HG03039 (cell line): Measurements from ENCODE around the gene DRC3.
"Not testable (repeated sequence)": the region's sequence is repeated elsewhere in the genome, so short reads cannot be mapped to it uniquely, and the experiment has no call there.

Experiments
- ATAC-seq: cut with Tn5 transposase; IDR thresholded peaks from one replicate; pipeline ENCODE4 v1.9.1; 2021; ENCODE audit warnings: mild to moderate bottlenecking, moderate library complexity; ENCODE audit not compliant: unreplicated experiment

The DRC3 gene

DNA sequence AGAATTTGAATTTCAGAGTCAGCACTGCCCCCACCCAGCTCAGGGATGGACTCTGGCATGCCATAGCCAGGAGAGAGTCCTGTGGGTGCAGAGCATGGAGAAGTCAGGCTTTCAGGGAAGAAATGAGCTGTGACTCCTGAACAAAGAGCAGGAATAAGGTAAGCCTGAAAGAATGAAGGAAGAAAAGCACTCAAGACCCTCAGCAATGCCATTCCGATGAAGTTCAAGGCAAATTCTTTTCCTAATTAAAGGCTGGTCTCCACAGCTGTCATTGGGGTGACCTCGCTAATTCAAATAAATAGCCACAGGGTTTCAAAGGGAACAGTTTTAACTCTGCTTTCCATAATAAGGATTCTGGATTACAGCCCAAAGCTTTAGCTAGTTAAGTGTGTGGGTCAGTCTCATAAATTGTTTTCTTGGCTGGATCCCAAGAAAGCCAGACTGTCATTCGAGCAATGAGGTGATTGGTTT is 32.2 kb upstream of the DRC3 start:
- no peak for ATAC-seq

DNA sequence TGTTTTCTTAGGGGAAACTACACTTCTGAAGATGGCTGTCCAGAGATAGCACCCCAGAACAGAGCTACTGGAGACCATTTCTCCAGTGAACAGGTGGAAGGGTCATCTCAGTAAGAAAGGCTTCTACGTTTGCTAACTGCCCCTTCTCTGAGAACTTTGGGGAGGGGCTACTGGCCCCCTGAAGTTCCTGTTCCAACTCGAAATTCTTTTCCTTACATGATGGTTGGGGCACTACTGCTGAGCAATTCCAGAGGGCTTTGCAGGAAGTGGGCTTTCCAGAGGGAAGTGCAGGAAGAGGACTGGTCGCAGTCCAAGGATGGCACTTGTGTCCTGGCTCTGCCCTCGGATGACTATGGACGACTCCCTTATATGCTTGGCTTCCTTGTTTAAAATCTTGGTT is 31.6 kb upstream of the DRC3 start:
- ATAC-seq = no peak

GRCh38 chr17:17942846-17943245 is 29.8 kb upstream of the DRC3 start:
- ATAC-seq = no peak

DNA sequence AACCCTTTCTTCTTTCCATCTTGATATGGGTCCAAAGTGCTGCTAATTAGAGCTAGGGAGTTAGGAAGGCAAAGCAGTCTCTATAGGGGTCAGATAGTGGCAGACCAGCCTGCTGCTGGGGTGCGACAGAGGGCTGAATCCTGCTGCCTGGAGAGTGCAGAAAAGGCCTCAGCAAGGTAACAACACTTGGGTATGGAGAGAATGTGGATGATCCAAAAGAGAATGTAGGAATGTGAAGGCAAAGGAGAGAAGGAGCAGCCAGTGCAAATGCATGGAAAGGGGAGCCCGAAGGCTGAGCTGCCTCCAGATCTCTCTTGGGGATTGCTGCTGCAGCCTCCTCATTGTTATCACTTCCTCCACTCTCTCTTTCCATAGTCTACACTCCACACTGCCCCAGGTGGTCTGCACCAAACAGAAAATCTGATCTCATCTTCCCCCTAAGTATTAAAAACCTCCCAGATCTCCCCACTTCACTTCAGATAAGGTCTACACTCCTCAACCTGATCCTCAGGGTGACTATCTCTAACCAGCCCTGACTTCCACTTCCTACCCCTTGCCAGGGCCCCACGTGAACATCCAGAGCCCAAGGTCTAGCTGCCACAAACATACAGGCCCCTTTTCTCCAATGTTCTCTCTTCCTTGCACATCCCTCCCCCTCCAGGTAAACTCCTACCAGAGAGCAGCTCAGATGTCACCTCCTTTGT is 29.2 kb upstream of the DRC3 start:
- ATAC-seq = no peak

DNA sequence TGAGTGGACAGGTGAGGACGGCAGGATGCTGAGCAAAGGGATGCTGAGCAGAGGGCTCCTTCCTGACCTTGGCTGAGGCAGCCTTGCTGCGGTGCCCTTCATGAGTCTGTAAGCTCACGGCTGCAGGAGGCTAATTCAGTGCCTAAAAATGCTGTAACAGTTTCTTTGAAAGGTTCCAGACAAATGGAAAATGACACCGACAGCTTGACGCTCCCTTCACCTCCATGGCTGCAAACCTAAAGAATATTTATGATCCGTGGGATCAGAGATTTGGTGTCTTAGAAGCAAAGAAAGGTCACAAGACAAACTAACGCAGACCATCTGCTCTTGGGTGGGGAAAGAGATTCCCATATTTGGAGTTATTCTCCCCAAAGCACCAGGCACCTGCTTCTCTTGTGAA is 28.4 kb upstream of the DRC3 start:
- ATAC-seq = no peak

DNA sequence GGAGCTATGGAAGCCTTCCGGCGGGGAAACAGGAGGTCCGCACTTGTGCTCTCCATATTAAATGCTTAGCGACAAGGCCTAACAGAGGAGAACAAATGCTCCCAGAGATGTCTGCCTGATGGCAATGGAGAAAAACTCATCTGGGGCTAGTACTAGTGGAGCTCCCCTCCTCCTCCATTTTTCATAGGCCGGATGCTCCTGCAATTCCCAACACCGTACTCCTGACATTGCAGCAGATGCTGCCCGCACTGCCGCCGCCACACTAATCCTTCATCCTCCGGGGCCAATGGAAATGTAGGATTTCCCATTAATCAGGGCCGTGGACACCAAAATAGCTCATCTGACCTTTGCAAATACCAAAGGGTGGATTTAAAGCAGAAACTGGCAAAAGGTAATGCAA is 27.9 kb upstream of the DRC3 start:
- no peak for ATAC-seq

GRCh38 chr17:17946093-17946492 is 26.6 kb upstream of the DRC3 start:
- no peak for ATAC-seq

DNA sequence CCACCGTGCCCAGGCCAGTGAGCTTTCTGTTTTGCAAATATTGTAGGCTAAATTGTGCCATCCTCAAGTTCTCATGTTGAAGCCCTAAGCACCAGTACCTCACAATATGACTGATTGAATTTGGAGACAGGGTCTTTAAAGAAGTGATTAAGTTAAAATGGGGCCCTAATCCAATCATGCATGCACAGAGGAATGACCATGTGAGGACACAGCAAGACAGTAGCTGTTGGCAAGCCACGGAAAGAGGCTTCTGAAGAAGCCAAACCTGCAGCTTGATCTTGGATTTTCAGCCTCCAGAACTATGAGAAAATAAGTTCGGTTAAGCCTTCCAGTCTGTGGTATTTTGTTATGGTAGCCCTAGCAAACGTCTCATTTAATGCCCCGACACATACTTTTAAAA is 25.4 kb upstream of the DRC3 start:
- ATAC-seq = no peak

GRCh38 chr17:17947966-17948365 is 24.7 kb upstream of the DRC3 start:
- no peak for ATAC-seq

DNA sequence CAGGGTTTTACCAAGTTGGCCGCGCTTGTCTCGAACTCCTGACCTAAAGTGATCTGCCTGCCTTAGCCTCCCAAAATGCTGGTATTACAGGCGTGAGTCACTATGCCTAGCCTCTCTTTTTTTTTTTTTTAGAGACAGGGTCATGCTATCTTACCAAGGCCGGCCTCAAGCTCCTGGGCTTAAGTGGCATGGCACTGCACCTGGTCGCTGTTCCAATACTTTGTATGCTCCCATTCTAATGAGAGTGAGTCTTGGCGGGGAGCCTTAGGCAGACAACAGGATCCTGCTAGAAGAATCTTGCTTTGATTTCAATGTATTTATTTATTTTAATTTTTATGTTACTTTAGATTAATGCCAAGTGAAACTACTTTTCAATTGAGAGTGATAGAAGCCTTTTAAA is 22.3 kb upstream of the DRC3 start:
- ATAC-seq = no peak

GRCh38 chr17:17950806-17951205 is 21.9 kb upstream of the DRC3 start:
- no peak for ATAC-seq

- no peak for ATAC-seq
Observed at GRCh38 chr17:17951524-17951923, 21.1 kb upstream of the DRC3 start.

- no peak for ATAC-seq
Observed at GRCh38 chr17:17952691-17953090, 20.0 kb upstream of the DRC3 start.

DNA sequence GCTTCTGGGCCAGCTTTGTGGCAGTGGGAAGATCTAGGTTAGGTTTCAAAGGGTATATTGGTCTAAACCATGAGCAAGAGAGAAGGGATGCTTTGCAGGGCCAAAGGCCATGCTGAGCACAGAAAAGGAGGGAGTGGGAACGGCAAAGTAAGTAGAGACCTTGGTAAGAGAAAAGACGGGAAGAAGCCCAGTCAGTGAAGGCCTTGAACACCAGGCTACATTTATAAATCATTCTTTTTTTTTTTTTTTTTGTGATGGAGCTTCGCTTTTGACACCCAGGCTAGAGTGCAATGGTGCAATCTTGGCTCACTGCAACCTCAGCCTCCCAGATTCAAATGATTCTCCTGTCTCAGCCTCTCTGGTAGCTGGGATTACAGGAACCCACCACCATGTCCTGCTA is 18.6 kb upstream of the DRC3 start:
- no peak for ATAC-seq

DNA sequence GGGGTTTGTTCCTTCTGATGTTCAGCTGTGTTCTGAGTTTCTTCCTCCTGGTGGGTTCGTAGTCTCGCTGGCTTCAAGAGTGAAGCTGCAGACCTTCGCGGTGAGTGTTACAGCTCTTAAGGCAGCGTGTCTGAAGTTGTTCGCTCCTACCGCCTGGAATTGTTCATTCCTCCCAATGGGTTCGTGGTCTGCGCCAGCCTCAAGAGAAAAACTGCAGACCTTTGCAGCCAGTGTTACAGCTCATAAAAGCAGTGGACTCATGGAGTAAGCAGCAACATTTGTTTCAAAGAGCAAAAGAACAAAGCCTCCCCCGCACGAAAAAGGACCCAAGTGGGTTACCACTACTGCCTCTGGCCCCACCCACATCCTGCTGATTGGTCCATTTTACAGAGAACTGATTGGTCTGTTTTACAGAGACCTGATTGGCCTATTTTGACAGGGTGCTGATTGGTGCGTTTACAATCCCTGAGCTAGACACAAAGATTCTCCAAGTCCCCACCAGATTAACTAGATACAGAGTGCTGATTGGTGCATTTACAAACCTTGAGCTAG is 16.8 kb upstream of the DRC3 start:
- not testable (repeated sequence) for ATAC-seq

- no peak for ATAC-seq
Observed at GRCh38 chr17:17957584-17957916, 15.1 kb upstream of the DRC3 start.

DNA sequence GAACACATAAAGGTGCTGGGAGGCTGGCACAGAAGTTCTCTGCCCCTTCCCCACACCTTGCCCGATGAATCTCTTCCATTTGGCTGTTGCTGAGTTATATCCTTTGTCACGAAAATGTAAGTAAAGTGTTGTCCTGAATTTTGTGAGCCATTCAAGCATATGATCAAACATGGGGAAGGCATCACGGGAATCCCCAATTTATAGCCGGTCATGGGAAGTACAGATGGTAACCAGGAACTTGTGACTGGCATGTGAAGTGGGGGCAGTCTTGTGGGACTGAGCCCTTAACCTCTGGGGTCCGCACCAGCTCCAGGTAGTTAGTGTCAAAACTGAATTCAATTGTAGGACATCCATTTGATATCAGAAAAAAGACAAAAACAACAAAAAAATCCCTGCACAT is 13.7 kb upstream of the DRC3 start:
- ATAC-seq = no peak

- no peak for ATAC-seq
Observed at GRCh38 chr17:17959520-17960361, 12.9 kb upstream of the DRC3 start.

- no peak for ATAC-seq
Observed at GRCh38 chr17:17960500-17961030, 12.1 kb upstream of the DRC3 start.

GRCh38 chr17:17963066-17963465 is 9.6 kb upstream of the DRC3 start:
- ATAC-seq = no peak

GRCh38 chr17:17963694-17964436 is 8.8 kb upstream of the DRC3 start:
- ATAC-seq = no peak
